Omental fat pad (tissue), 4 donors: ENCODE data around the gene CHIT1. TPM values are rescaled to one million over a fixed set of nuclear protein-coding genes. Genes with fewer than 3 reads are reported as not detected.
A peak's percentile ranks its signal among the peaks of the same experiment; 100 is the strongest.

Experiments
- ATAC-seq: fragments of 150-250 bp; one replicate; pipeline ENCODE4 v1.9.1; 2016; ENCODE audit warnings: mild to moderate bottlenecking, moderate library complexity; ENCODE audit not compliant: low FRiP score
- DNase-seq: peaks from one replicate; pipeline ENCODE4 v3.0.0-alpha.2; 2019; ENCODE audit warnings: low spot score
- CTCF ChIP-seq, 3 donors: fragments of 450-650 bp; IDR thresholded peaks; one replicate each; pipeline ENCODE4 v1.5.1; 2016 to 2017; ENCODE audit warnings: antibody characterized with exemption in 3 of 3, mild to moderate bottlenecking in 3 of 3, moderate library complexity in 2 of 3
- total RNA-seq, 4 donors: library from RNA; depleted of rRNA; stranded (reverse); fragments of >200 nt; gene quantifications; one replicate each; pipeline ENCODE4 v1.1.0, GENCODE V29; 2016

Gene CHIT1
- total RNA-seq, 4 donors from 2014 or later, result 0.19 to 17.7 (median 2.3) TPM

DNA sequence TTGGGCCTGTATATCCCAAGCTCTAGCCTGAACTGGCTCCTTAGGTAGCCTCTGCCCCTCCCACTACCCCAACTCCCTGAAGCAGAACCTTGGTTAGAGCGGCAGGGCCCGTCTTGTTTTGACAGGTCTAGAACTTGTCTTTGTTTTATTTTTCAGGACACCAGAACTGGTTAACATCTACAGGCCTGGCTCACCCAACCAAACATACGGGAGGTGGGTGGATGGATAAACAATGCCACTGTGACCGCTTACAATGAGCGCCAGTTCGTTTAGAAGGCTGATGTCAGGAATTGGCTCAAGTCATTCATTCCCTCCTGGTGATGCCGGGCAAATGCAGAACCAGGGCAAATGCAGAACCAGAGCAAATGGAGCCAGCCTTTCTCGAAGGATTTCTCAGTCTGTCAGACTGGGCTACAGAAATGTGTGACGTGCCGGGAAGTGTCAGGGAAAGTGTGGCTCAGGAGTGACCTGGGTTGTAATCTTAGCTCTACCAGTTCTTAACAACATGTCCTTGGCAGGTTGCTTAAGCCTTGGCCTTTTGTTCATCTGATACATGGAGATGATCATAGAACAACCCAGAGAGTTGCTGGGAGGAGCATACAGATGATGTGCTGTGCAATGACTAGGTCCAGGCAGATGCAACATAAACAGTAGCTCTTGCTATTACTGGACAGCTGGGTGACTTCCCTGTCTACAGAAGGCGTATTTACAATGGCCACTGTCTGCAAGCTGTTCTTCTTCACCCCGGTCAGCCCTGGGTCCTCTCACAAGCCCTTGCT, 45.3 kb upstream of the CHIT1 start:
- no peak for TF ChIP-seq CTCF (IDR thresholded peaks at IDR 0.05)
- DNase-seq, result no peak
- ATAC-seq, result no peak

DNA sequence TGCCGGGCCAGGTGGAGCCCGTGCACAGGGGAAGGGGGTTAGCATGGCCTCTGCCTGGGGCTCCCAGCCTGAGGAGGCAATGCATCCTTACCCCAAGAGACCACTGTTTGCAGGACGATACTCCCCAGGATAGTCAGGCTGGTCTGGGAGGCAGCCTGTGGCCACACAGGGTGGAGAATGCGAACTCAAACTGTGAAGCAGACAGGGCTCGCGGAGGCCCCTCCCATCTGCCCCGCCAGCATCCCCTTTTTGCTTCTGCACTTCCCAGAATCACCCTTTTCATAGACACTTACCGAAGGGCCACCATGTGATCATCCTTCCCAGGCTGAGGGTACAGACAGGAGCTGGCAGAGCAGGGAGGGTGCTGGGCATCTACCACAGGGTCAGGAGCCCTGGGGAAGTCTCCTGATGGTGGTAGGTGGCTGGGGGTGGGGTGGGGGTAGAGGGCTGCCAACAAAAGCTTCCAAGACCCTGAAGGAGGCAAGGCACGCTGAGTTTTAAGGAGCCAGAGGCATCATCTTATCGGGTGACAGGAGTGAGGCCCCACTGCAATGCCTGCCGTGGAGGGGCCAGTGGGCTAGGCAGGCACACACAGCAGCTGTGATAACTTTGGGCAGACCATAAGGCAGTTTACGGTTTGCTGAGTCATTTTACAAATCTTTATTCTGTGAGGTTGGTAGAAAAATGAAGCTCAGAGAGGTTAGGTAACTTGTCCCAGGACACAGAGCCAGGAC, 44.6 kb upstream of the CHIT1 start:
- TF ChIP-seq CTCF (IDR thresholded peaks at IDR 0.05), result no peak
- ATAC-seq (no peak), DNase-seq (no peak)

DNA sequence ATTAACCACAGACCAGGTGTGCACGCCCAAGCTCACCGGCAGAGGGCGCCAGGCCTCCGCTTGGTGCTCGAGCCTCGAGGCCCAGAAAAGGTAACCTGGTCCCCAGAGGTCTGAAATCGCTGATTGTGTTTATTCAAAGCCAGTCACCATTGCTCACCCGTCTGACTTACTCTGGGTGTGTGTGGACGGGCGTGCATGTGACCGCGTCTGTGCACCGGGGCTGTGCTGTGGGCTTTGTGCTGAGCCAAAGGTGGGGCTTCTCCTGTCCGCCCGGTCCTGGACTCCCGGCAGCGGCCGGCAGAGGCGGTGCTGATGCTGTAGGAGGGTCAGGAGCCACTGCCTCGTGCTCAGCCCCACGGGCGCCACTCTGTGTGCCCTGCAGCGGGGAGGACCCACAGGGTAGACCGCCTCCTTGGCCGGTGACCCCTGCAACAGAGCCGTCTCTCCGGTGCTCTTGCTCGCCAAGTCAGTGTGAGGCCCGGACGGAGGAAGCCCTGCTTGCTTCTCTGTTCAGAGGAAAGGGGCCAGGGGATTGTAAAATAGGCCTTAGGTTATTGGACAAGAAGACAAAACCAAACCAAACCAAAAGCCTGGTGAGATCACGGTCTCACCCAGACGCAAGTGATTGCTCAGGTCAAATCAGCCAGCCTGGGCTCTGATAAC, 43.9 kb upstream of the CHIT1 start:
- ATAC-seq, result peak; percentile 76
- TF ChIP-seq CTCF (IDR thresholded peaks at IDR 0.05), result peak in 1 of 3 donors; percentile 91
- peak; percentile 89 for DNase-seq

- TF ChIP-seq CTCF (IDR thresholded peaks at IDR 0.05), result no peak
- ATAC-seq (no peak), DNase-seq (no peak)
Observed at GRCh38 chr1:203272633-203273205, 43.2 kb upstream of the CHIT1 start.

DNA sequence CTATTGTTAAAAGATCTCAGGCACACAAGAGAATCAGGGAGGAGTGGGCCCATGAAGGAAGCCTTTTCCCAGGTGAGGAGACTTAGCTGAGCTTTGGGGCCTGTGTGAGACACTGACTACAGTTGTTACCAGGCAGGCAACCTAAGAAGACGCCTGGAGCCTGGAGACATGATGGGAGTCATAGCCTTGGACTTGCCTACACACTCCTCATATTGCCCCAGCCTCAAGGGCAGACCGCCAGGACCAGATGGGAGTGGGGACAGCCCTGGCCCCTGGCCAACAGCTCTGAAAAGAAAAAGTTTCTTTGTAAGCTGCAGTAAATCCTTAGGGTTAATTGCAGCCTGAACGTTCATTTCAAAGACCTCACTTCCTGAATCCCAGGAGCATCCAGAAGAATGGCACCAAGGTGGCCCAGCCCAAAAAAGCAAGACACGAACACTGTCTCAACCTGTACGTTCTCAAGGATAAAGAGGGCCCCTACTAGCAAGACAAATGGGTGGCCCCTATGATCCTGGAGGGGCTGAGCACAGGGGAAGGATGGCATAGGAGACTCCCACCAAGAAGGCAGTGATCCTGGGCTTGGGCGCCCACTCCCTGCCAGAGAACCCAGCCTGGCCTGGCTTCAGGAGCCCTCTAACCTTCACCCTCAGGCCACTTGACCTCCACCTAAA, 42.6 kb upstream of the CHIT1 start:
- no peak for TF ChIP-seq CTCF (IDR thresholded peaks at IDR 0.05)
- no peak for DNase-seq
- no peak for ATAC-seq

- ATAC-seq, result no peak
- TF ChIP-seq CTCF (IDR thresholded peaks at IDR 0.05), result no peak
- DNase-seq, result no peak
Observed at GRCh38 chr1:203271018-203271743, 41.7 kb upstream of the CHIT1 start.
